ENCODE data around the gene POLR3H.

Gene POLR3H

GRCh38 chr22:41511521-41511968 is 32.7 kb downstream of the POLR3H start:
- no peak for TF ChIP-seq CTCF (conservative IDR thresholded peaks at IDR 0.05; ENCODE audit: low read depth, low read length)
- Histone ChIP-seq H3K79me2 (ENCODE audit: insufficient read depth, low read depth) (no peaks in the 10 kb centered on the region), H3K27me3 (ENCODE audit: insufficient read depth, low read depth) (no peaks in the 10 kb centered on the region), H4K20me1 (ENCODE audit: insufficient read depth) (no peaks in the 10 kb centered on the region), H3K4me1 (ENCODE audit: low read depth, poor library complexity, severe bottlenecking) (peaks cover 60% of the 10 kb centered on the region), H3K4me3 (IDR thresholded peaks at IDR 0.05; ENCODE audit: insufficient read depth, low read depth, low read length) (no peak overlapping the region), H3K27ac (peak overlapping the region; percentile 66), H3K36me3 (ENCODE audit: insufficient read depth) (peaks cover 6% of the 10 kb centered on the region; the same call in 1 of the 2 replicates), H3K9ac (no peak overlapping the region), H2AFZ (ENCODE audit: low read depth) (no peak overlapping the region), H3K4me2 (no peak overlapping the region)

- Histone ChIP-seq H3K4me3 (IDR thresholded peaks at IDR 0.05; ENCODE audit: insufficient read depth, low read depth, low read length) (no peak overlapping the region), H3K27ac (no peak overlapping the region), H3K27me3 (ENCODE audit: insufficient read depth, low read depth) (no peaks in the 10 kb centered on the region), H3K4me1 (ENCODE audit: low read depth, poor library complexity, severe bottlenecking) (peaks cover 50% of the 10 kb centered on the region), H3K4me2 (no peak overlapping the region), H4K20me1 (ENCODE audit: insufficient read depth) (no peaks in the 10 kb centered on the region), H3K36me3 (ENCODE audit: insufficient read depth) (peaks cover 4% of the 10 kb centered on the region; the same call in 1 of the 2 replicates), H3K79me2 (ENCODE audit: insufficient read depth, low read depth) (no peaks in the 10 kb centered on the region), H3K9ac (no peak overlapping the region), H2AFZ (ENCODE audit: low read depth) (no peak overlapping the region)
- no peak for TF ChIP-seq CTCF (conservative IDR thresholded peaks at IDR 0.05; ENCODE audit: low read depth, low read length)
These were observed 35.5 kb downstream of the POLR3H start for GRCh38 chr22:41508770-41509170.

GRCh38 chr22:41507330-41508063 is 36.8 kb downstream of the POLR3H start:
- Histone ChIP-seq H3K4me2 (no peak overlapping the region), H3K9ac (no peak overlapping the region), H3K36me3 (ENCODE audit: insufficient read depth) (no peaks in the 10 kb centered on the region), H3K4me1 (ENCODE audit: low read depth, poor library complexity, severe bottlenecking) (peaks cover 38% of the 10 kb centered on the region), H3K4me3 (IDR thresholded peaks at IDR 0.05; ENCODE audit: insufficient read depth, low read depth, low read length) (no peak overlapping the region), H3K27me3 (ENCODE audit: insufficient read depth, low read depth) (no peaks in the 10 kb centered on the region), H4K20me1 (ENCODE audit: insufficient read depth) (no peaks in the 10 kb centered on the region), H2AFZ (ENCODE audit: low read depth) (no peak overlapping the region), H3K79me2 (ENCODE audit: insufficient read depth, low read depth) (no peaks in the 10 kb centered on the region), H3K27ac (no peak overlapping the region)
- TF ChIP-seq CTCF (conservative IDR thresholded peaks at IDR 0.05; ENCODE audit: low read depth, low read length), result no peak

- Histone ChIP-seq H3K4me2 (no peak overlapping the region), H3K9ac (no peak overlapping the region), H3K4me3 (IDR thresholded peaks at IDR 0.05; ENCODE audit: insufficient read depth, low read depth, low read length) (no peak overlapping the region), H3K36me3 (ENCODE audit: insufficient read depth) (peaks cover 6% of the 10 kb centered on the region; the same call in 1 of the 2 replicates), H3K79me2 (ENCODE audit: insufficient read depth, low read depth) (no peaks in the 10 kb centered on the region; the same call in 1 of the 2 replicates), H3K27me3 (ENCODE audit: insufficient read depth, low read depth) (no peaks in the 10 kb centered on the region), H3K4me1 (ENCODE audit: low read depth, poor library complexity, severe bottlenecking) (peaks cover 23% of the 10 kb centered on the region), H4K20me1 (ENCODE audit: insufficient read depth) (no peaks in the 10 kb centered on the region), H3K27ac (no peak overlapping the region), H2AFZ (ENCODE audit: low read depth) (no peak overlapping the region)
- no peak for TF ChIP-seq CTCF (conservative IDR thresholded peaks at IDR 0.05; ENCODE audit: low read depth, low read length)
These were observed 38.6 kb downstream of the POLR3H start for GRCh38 chr22:41505511-41506220.

All from KMS-11 (cell line).